NCI-H1436 treated with DMSO at 0.1 percent for 48 hours (cell line): ENCODE results near the gene USH1C.

Source experiments
- DNase-seq: peaks from one replicate; lab custom pipeline; 2025; lab: John Stamatoyannopoulos, UW

The USH1C gene

DNA sequence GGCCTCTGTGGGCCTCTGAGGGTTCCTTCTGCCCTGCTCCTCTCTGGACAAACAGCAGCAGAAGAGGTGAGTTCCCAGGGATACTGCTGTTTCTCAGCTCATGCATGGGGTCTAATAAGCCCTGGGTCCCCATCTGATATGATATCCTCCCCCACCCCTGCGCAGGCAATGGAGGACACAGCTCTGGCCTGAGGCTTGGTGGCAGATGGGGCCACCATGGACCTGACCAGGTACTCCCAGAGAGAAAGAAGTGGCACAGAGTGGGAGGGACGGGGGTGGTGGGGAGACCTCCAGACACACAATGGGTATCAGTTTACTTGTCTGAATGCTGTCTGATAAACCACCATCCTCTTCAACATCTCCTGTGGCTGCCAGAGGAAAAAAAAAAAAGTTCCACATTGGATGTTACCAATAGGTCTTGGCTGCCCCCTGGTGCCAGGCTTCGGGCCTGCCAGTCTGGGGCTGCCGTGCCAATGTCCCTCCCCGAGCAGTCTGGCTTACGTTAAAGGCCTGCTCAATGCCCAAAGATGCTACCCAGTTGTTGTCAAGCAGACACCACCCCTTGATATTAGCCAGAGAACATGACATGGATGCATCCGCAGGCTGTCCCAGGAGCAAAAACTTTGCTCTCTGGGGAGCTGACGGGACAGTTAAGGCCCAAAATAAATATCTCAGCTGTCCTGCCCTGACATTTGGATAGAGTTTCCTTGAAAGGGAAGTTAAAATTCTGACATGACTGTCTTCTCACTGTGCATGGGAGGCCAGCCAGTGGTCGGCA, 39.7 kb downstream of the USH1C start:
- peak; percentile 31 for DNase-seq

DNA sequence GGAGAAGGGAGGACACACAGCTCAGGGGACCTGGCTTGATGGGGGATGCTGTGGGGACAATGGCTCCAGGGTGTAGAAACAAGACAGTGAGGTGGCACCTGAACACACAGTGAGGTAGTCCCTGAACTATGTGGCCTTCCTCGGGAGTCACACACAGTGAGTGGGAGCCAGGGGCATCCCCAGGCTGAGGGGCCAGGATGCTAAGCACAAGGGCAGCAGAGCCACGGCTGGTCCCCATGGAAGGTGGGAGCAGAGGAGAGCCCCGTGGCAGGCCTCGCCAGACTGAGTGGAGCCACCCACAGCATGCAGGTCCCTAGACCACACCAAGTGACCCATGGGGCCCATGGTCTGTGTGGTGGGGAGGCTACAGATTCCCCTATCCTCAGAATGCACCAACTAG, 41.6 kb downstream of the USH1C start:
- DNase-seq: no peak

DNA sequence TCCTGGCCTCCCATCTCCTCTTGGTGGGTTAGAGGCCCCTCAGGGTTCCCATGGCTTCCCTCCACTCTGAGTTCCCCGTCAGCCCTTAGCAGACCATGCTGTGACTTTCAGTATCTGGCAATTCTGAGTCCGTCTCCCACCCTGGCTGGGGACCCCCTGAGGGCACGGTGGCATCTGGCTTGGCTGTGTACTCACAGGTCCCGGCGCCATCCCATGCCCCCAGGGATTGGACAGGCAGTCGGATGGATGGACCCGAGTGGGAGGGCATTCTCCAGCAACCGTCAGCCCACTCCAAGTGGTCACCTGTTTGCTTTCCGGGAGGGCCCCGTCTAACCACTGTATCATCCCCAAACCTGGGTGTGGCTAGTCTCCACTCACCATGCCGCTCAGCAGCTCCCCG, 43.5 kb downstream of the USH1C start:
- DNase-seq: no peak

DNA sequence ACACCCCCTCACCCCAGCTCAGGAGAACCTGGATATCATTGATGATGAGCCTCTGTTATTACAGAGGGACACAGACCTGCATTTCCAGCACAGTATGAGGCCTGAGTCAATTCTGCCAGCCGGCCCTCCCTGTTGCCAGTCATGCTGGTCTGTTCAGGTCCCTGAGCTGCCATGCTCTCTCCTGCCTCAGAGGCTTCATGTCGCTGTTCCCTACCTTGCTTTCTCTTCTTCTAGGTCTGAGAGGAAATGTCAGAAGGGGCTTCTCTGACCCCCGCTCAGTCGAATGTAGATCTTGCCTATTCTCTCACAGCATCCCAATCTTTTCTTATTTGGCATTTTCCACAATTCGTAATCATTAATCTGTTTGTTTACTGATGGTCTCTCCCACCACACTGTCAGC, 45.7 kb downstream of the USH1C start:
- DNase-seq: no peak

DNA sequence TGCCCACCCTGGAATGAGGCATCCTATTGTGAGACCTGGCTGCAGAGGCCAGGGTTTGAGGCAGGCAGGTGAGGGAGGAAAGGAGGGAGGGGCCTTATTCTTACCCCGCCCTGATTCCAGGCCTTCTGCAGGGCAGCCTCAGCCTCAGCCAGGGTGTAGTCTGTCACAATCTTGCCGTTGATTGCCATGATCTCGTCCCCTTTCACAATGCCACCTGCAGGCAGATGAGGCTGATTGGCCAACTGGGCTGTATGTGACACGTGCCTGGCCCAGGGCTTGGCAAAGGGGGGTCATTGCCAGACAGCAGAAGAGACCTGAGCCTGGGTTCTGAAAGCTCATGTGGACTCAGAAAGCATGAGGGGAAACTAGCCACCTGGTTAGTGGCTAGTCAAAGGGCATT, 46.2 kb downstream of the USH1C start:
- DNase-seq: no peak

DNA sequence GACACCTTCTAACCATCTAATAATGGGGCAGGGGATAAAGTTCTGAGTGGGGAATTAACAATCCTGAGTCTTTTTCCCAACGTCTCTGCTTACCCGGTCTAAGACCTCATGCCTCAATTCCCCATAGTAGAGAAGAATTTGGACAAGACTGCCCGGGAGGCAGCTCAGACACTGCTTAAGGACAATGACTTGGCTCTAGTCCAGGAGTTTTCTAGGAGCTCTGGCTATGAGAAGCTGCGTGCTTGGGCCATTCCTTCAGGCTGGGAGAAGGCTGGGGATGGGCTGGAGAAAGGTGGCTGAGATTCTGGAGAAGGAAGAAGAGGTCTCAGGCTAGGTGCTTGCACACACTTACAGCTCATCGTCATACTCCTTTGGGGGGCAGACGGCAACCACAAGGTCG, 47.8 kb downstream of the USH1C start:
- DNase-seq: no peak

DNA sequence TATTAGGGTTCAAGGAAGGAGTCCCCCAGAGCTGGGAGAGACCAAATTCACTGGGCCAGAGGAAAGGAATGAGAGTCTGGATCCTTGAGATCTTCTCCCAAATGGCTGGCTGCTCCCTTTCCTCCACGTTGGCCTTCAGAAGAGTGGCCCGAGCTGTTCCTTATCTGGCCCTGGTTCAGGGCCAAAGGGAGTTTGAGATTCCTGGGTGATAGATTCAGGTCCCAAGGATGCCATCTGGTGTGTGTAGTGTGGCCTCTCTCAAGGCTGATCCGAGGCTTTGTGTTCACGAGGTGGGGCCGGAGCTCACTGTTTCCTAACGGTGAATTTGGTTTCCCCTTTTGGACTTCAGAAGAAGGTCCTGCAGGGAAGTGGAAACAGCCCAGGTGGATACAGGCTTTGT, 50.2 kb downstream of the USH1C start:
- DNase-seq: no peak

DNA sequence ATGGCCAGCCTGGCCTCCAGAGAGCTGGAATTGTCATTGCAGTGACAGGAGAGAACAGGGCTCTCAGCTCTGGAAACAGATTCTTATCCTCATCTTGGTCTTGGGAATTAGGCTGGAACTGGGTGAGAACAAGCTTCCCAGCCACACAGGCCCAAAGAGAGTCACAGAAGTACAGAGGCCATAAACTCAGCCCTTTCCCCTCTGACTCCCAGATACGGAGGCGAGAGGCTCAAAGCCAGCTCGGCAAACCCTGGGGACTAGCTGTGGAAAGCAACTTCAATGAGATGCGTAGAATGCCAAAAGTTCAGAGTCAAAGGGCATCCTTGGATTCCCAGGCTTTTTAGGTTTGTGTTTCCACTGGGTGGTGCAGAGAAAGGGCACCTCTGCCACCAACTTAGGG, 53.3 kb downstream of the USH1C start:
- no peak for DNase-seq

DNA sequence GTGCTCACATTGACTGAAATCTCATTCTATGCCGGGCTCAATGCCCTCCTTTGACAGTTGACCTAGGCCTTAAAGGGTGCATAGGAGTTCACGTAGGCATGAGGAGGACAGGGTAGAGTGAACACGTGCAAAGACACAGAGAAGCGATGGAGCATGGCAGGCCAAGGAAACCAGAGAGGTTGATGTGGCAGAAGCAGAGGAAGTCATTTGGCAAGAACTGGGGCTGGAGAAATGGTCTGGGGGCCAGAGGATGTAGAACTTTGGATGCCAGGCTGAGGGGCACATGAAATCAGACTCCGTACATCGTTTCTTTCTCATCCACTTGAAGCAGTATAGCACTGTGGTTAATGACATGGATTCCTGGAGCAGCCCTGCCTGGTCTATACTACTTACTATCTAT, 54.0 kb downstream of the USH1C start:
- no peak for DNase-seq

DNA sequence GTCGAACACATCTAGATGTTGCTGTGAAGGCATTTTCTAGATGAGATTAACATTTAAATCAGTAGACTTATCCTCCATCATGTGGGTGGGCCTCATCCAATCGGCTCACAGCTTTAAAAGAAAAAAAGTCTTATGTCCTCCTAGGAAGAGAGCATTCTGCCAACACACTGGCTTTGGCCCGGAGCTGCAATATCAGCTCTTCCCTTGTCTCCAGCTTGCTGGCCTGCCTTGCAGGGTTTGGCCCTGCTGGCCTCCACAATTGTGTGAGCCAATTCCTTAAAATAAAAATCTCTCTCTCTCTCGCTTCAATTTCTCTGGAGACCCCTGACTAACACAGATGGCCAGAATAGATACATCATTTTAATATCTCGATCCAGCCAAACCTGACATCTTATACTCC, 54.5 kb downstream of the USH1C start:
- DNase-seq: no peak

DNA sequence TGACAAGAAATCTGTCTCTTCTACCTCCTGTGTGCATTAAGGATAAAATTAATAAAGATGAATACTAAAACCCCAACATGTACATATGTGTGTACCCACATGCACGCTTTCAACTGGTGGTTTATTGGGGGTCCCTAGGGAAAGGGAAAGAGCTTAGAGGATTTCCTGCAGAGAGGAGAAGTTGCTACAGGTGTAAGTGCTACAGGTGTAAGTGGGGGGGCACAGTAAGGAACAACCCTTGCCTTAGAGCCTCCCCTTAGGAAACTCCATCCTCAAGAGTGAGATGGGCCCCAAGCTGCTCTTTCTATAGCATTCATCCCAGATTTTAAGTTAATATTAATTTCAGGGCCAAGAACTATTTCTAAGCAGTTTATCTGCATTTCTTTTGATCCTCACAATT, 55.7 kb downstream of the USH1C start:
- DNase-seq: no peak

DNA sequence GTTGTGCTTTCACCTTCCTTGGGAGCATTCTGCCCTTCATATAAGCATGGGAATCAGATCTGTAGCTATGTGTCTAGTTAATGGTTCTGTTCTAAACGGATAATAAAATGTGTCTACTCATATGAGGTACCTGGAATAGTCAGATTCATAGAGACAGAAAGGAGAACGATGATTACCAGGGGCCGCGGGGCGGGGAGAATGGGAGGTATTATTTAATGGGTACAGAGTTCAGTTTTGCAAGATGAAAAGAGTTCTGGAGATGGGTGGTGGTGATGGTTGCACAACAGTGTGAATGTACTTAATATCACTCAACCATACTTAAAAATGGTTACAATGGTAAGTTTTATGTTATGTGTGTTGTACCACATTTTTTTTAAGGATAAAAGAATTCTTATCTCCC, 57.6 kb downstream of the USH1C start:
- DNase-seq: no peak

DNA sequence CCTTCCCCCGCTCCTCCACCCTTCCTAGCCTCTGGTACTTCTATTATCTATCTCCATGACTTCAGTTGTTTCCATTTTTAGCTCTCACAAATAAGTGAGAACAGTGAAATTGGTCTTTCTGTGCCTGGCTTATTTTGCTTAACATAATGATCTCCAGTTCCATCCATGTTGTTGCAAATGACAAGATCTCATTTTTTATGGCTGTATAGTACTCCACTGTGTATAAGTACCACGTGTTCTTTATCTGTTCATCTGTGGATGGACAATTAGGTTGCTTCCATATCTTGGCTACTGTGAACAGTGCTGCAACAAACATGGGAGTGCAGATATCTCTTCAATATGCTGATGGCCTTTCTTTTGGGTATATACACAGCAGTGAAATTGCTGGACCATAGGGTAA, 60.7 kb downstream of the USH1C start:
- no peak for DNase-seq

DNA sequence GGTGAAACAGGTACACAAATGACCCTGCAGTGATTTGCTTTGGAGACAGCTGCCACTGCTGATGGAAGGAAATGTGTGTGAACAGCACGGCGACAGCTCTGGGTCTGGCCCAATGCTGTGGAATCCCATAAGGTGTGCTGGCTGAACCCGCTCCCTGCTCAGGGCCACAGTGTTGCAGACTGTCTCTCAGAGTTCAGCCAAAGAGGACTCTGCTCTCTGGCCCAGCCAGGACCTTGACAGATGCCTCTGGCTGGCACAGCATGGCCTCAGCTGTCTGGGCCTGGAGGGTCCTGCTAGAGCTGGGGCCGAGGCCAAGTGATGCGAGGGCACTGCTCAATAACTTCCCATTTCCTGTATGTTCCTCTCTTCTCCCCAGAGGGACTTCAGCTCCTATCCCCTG, 62.3 kb downstream of the USH1C start:
- DNase-seq: no peak

DNA sequence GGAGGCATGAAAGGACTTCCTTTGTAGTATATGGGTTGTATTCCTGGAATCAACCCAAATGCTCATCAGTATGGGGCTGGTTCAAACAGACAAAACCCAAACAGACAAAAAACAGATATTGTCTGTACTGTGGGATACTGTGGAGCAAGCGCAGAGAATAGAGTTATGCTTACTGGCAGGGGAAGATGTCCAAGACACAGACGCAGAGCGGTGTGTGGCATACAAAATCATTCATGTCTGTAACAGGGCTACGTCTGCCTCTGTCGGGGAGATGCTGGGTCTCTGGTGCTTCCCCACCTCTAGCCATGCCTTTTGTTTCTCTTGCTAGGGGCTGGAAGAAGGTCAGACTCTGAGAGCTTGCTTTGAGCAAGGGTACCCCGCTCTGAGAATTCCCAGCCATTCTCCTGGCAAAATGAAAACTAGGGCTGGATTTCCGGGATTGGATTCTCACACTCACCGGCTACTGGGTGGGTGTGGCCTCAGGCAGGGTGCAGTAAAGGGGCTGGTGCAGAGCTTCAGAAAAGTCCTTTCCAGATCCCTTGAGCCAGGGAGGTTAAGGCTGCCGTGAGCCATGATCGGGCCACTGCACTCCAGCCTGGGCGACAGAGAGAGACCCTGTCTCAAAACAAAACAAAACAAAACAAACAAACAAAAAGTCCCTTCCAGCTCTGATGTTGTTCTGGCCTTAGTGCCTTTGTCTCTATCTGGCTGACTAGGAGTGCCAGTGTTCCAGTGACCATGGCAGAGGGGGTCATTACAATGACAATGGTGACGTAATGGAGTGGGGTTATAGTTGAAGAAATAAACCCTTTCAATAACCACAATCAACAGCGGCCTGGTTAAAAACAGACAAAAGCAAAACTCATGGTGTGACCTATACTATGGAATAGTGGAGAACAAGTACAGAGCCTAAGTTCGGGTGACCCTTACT, 64.7 kb downstream of the USH1C start:
- DNase-seq: no peak

DNA sequence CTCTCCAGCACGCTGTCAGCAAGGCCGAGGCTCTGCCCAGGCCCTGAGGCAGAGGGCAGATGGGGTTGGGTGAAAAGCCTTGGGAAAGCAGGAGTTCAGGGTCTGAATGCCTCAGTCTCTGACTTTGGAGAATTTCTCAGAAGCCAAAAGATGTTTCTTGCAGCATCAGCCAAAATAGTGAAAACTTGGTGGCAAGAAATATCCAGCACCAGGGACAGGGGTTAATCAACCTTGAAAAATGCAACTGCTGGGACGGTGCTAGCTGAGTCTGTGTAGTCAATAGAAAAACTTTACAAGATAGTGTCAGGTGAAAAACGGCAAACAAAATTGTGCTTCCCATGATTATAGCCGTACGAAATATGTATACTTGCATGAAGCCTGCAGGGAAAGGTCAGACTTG, 66.1 kb downstream of the USH1C start:
- no peak for DNase-seq

DNA sequence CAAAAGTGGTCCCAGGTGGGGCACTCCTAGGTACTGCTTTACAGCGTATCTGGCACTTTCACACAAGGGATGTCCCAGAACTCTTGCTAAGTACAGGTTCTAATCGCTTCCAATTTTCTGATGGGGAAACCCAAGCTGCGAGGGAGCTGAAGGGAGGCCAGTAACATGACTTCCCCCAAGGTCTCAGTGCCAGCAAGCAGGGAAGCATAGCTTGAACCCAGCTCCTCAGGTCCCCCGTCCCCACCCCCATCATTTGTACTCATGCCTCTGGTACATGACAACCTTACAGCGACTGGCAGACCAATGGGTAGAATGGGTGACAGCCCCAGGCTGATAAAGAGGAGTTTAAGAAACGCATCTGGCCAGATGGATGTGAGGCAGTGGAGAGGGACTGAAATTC, 66.9 kb downstream of the USH1C start:
- DNase-seq: no peak

DNA sequence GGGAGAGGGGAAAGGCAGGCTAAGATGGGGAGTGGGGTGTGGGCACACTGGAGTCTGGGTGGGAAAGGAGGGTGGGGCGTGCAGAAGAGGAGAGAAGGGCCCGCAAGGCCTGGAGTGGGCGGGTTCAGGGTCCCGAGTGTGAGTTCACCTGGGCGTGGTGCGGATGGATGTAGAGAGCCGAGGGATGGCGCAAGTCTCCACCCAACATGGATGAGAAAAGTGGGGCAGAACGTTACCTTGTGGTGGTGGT, 67.2 kb downstream of the USH1C start:
- DNase-seq: no peak

DNA sequence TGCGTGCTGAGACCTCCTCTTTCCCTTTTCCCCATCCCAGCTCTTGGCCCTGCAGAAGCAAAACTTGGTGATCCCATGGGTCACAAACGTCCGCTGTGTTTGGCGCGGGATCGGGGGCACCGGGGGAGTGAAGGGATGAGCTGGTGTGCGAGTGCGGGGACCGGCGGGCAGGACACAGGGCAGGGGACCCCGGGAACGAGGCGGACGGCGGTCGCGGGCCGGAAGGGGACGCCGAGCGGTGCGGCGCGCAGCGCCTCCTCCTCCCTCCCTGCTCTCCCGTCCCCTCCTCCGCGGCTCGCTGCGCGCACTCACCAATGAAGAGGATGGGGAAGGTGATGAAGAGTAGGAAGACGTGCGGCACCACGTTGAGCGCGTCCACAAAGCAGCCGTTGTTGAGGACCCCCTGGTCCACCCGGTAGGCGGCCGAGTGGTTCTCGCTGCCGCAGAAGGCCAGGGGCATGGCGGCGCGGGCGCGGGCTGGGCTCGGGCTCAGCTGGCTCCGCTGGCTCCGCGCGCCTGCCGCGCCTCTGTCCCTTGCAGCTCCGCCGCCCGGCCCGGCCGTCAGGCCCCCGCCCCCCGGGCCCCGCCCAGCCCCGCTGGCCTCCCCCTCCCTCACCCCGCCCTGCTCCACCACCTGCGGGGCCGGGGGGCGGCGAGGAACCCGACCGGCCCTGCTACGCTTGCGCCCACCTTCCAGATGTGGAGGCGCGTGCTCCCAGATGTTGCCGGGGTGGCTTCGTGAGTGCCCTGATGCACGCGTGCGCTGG, 67.7 kb downstream of the USH1C start, which contains the start of gene ABCC8:
Gene ABCC8 (minus strand): TSS at position 529 of the 767 bp plus-strand sequence. CDS start 69 bp downstream, at position 460.
- no peak for DNase-seq

DNA sequence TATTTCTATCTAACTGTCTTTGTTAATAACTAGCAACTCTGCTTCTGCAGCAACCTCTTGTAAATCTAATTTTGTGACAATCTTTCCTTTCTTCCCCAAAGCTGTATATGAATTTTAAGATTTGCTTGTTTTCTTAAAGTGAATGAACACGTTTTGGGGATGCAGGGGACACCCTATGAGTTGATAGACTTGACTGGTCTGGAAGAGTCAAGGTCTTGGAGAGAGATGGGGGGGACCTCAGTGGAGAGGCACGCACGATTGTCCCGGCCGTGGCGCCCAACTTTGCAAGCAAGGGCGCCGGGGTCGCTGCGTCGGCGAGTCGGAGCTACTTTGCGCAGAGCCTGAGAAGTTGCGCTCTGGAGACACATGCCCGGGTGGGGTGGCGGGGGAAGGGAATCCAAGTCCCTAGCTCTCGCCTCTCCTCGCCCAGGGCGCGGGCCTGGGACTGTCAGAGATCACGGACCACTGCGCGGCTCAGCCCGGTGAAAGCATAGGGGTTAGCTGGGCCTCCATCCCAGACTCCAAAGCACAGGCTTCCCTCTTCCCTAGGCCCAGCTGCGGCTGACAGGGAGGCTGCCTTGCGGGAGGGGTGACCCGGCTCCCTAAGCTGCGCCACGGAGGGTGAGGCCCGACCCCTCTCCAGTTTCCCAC, 68.4 kb downstream of the USH1C start:
- DNase-seq: no peak

DNA sequence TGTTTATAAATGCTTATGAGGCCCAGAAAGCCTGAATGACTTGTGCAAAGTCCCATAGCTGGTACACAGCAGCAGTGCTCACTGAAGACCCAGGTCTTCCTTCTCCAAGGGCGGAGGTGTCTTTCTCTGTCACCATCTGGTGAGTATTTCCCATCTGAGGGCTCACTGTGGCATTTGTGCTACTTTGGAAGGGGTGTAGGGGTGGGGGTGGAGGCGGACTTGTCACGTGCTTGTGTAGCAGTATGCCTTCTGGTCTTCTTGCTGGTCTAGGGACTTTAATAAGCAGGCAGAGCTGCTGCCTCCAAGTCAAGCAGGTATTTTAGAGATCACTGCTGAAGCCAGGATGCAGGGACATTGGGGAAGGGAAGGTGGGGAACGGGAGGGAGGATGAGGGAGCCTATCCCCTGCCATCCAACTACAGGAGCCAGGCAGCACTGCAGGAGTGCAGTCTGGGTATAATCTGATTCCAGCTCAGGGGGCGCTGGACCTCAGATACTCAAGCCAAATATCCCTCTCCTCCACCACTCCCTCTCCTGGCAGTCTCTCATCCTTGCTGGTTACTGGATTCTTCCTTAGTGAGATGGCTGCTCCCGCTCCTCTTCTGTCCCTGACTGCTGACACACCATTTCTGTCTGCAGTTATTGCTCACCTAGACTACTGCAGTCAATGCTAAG, 71.0 kb downstream of the USH1C start:
- no peak for DNase-seq

DNA sequence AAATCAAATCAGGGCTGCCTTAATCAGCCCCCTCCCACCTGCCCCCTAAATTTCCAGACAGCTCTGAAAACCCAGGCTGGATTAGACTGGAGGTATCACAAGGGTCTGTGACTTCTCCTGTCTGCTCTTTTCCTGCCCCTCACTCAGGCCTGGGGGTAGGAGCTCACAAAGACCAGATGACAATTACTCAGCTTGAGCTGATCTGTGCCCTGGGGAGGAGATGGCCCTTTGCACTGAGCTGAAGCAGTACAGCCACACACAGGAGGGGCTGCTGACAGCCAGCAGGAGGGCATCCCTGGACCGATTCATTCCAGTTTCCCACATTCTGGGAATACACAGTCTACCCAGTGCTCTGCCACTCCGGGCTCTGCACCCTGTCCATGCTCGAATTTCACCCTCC, 71.7 kb downstream of the USH1C start:
- DNase-seq: no peak
